ENCODE data around the gene UGT1A6. TPM values are rescaled to one million over a fixed set of nuclear protein-coding genes. Genes with fewer than 3 reads are reported as not detected.

The UGT1A6 gene
- total and polyA plus RNA-seq, 2 of the 13 experiments (the other 11 are each of a cell fraction or from before 2014, with no cell fraction given) = 0.25 TPM; not detected in 1

DNA sequence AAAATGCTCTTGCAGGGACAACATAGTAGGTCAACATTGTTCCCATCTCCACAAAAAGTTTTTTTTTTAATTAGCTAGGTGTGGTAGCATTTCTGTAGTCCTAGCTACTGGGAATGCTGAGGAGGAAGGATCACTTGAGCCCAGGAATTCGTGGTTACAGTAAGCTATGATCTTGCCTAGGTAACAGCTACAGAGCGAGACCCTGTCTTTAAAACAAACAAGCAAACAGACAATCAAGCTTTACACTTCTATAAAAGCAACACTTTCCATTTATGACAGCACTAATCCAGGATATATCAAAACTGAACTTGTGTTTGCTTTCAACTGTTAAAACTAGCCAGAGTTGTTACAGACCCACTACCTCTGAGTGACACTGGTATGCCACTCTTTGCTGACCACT, 48.2 kb downstream of the UGT1A6 start (continued):
- TF ChIP-seq, protein P1, sequence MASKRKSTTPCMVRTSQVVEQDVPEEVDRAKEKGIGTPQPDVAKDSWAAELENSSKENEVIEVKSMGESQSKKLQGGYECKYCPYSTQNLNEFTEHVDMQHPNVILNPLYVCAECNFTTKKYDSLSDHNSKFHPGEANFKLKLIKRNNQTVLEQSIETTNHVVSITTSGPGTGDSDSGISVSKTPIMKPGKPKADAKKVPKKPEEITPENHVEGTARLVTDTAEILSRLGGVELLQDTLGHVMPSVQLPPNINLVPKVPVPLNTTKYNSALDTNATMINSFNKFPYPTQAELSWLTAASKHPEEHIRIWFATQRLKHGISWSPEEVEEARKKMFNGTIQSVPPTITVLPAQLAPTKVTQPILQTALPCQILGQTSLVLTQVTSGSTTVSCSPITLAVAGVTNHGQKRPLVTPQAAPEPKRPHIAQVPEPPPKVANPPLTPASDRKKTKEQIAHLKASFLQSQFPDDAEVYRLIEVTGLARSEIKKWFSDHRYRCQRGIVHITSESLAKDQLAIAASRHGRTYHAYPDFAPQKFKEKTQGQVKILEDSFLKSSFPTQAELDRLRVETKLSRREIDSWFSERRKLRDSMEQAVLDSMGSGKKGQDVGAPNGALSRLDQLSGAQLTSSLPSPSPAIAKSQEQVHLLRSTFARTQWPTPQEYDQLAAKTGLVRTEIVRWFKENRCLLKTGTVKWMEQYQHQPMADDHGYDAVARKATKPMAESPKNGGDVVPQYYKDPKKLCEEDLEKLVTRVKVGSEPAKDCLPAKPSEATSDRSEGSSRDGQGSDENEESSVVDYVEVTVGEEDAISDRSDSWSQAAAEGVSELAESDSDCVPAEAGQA (IDR thresholded peaks at IDR 0.05; ENCODE audit: low read depth) = no peak
- TF ChIP-seq, protein P1 (CRISPR knock-in tag; IDR thresholded peaks at IDR 0.05; ENCODE audit: borderline replicate concordance) = no peak
- TF ChIP-seq, protein P2, sequence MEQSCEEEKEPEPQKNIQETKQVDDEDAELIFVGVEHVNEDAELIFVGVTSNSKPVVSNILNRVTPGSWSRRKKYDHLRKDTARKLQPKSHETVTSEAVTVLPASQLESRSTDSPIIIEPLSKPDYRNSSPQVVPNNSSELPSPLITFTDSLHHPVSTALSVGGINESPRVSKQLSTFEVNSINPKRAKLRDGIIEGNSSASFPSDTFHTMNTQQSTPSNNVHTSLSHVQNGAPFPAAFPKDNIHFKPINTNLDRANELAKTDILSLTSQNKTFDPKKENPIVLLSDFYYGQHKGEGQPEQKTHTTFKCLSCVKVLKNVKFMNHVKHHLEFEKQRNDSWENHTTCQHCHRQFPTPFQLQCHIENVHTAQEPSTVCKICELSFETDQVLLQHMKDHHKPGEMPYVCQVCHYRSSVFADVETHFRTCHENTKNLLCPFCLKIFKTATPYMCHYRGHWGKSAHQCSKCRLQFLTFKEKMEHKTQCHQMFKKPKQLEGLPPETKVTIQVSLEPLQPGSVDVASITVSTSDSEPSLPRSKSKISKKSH (CRISPR knock-in tag; IDR thresholded peaks at IDR 0.05; ENCODE audit: borderline replicate concordance) = no peak
- TF ChIP-seq ONECUT2 (CRISPR knock-in tag; IDR thresholded peaks at IDR 0.05) (no peak), ZNF282 (IDR thresholded peaks at IDR 0.05; ENCODE audit: partially characterized antibody) (no peak), ZNF605 (CRISPR knock-in tag; IDR thresholded peaks at IDR 0.05) (no peak)
- TF ChIP-seq, protein P3, sequence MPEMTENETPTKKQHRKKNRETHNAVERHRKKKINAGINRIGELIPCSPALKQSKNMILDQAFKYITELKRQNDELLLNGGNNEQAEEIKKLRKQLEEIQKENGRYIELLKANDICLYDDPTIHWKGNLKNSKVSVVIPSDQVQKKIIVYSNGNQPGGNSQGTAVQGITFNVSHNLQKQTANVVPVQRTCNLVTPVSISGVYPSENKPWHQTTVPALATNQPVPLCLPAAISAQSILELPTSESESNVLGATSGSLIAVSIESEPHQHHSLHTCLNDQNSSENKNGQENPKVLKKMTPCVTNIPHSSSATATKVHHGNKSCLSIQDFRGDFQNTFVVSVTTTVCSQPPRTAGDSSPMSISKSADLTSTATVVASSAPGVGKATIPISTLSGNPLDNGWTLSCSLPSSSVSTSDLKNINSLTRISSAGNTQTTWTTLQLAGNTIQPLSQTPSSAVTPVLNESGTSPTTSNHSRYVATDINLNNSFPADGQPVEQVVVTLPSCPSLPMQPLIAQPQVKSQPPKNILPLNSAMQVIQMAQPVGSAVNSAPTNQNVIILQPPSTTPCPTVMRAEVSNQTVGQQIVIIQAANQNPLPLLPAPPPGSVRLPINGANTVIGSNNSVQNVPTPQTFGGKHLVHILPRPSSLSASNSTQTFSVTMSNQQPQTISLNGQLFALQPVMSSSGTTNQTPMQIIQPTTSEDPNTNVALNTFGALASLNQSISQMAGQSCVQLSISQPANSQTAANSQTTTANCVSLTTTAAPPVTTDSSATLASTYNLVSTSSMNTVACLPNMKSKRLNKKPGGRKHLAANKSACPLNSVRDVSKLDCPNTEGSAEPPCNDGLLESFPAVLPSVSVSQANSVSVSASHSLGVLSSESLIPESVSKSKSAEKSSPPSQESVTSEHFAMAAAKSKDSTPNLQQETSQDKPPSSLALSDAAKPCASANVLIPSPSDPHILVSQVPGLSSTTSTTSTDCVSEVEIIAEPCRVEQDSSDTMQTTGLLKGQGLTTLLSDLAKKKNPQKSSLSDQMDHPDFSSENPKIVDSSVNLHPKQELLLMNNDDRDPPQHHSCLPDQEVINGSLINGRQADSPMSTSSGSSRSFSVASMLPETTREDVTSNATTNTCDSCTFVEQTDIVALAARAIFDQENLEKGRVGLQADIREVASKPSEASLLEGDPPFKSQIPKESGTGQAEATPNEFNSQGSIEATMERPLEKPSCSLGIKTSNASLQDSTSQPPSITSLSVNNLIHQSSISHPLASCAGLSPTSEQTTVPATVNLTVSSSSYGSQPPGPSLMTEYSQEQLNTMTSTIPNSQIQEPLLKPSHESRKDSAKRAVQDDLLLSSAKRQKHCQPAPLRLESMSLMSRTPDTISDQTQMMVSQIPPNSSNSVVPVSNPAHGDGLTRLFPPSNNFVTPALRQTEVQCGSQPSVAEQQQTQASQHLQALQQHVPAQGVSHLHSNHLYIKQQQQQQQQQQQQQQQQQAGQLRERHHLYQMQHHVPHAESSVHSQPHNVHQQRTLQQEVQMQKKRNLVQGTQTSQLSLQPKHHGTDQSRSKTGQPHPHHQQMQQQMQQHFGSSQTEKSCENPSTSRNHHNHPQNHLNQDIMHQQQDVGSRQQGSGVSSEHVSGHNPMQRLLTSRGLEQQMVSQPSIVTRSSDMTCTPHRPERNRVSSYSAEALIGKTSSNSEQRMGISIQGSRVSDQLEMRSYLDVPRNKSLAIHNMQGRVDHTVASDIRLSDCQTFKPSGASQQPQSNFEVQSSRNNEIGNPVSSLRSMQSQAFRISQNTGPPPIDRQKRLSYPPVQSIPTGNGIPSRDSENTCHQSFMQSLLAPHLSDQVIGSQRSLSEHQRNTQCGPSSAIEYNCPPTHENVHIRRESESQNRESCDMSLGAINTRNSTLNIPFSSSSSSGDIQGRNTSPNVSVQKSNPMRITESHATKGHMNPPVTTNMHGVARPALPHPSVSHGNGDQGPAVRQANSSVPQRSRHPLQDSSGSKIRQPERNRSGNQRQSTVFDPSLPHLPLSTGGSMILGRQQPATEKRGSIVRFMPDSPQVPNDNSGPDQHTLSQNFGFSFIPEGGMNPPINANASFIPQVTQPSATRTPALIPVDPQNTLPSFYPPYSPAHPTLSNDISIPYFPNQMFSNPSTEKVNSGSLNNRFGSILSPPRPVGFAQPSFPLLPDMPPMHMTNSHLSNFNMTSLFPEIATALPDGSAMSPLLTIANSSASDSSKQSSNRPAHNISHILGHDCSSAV (CRISPR knock-in tag; IDR thresholded peaks at IDR 0.05; ENCODE audit: borderline replicate concordance) = no peak
- TF ChIP-seq, protein P4, sequence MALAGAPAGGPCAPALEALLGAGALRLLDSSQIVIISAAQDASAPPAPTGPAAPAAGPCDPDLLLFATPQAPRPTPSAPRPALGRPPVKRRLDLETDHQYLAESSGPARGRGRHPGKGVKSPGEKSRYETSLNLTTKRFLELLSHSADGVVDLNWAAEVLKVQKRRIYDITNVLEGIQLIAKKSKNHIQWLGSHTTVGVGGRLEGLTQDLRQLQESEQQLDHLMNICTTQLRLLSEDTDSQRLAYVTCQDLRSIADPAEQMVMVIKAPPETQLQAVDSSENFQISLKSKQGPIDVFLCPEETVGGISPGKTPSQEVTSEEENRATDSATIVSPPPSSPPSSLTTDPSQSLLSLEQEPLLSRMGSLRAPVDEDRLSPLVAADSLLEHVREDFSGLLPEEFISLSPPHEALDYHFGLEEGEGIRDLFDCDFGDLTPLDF (CRISPR knock-in tag; IDR thresholded peaks at IDR 0.05) = no peak
- TF ChIP-seq, protein P5, sequence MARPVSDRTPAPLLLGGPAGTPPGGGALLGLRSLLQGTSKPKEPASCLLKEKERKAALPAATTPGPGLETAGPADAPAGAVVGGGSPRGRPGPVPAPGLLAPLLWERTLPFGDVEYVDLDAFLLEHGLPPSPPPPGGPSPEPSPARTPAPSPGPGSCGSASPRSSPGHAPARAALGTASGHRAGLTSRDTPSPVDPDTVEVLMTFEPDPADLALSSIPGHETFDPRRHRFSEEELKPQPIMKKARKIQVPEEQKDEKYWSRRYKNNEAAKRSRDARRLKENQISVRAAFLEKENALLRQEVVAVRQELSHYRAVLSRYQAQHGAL (CRISPR knock-in tag; IDR thresholded peaks at IDR 0.05; ENCODE audit: not compliant biosample characterization) = no peak
- TF ChIP-seq, protein P6, sequence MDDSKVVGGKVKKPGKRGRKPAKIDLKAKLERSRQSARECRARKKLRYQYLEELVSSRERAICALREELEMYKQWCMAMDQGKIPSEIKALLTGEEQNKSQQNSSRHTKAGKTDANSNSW (CRISPR knock-in tag; IDR thresholded peaks at IDR 0.05; ENCODE audit: borderline replicate concordance) = no peak

Data from HepG2 (cell line).